Measurements from ENCODE around the gene STIM2.

The STIM2 gene

GRCh38 chr4:27058819-27059406 is 198.3 kb downstream of the STIM2 start:
- DNase-seq (ENCODE audit: extremely low spot score, insufficient read length, low read depth) (no peak), FAIRE-seq (no peak)

- DNase-seq (ENCODE audit: extremely low spot score, insufficient read length, low read depth) (no peak), FAIRE-seq (no peak)
Observed at GRCh38 chr4:27059446-27059845, 198.8 kb downstream of the STIM2 start.

GRCh38 chr4:27062256-27062655 is 201.6 kb downstream of the STIM2 start:
- DNase-seq (ENCODE audit: extremely low spot score, insufficient read length, low read depth) = no peak
- FAIRE-seq = no peak

- FAIRE-seq (no peak), DNase-seq (ENCODE audit: extremely low spot score, insufficient read length, low read depth) (no peak)
Observed at GRCh38 chr4:27066591-27066990, 205.9 kb downstream of the STIM2 start.

- no peak for FAIRE-seq
- DNase-seq (ENCODE audit: extremely low spot score, insufficient read length, low read depth) = no peak
Observed at GRCh38 chr4:27068151-27068867, 207.7 kb downstream of the STIM2 start.

All from GM18507 (cell line).